Keratinocyte (primary cell): ENCODE data around the gene TMOD3.

Experiments
- CTCF ChIP-seq, 3 experiments: IDR thresholded peaks in 1 of 3; conservative IDR thresholded peaks in 1 of 3; optimal IDR thresholded peaks in 1 of 3; 2 replicates in 2 of 3; 3 replicates in 1 of 3; pipeline versions ENCODE3 to v1.5.1; 2011; ENCODE audit warnings: low read length in 3 of 3, mild to moderate bottlenecking in 3 of 3, moderate library complexity in 2 of 3, control low read depth in 1 of 3, inconsistent platforms in 1 of 3; ENCODE audit not compliant: insufficient read depth in 2 of 3; ENCODE audit errors: extremely low read depth in 1 of 3
- EZH2 ChIP-seq: IDR thresholded peaks from one replicate; pipeline ENCODE4 v1.6.1; 2012; ENCODE audit warnings: inconsistent platforms, mild to moderate bottlenecking, low read length, moderate library complexity

- TF ChIP-seq CTCF (optimal IDR thresholded peaks at IDR 0.05 in 1 of 3, IDR thresholded peaks at IDR 0.05 in 1 of 3, conservative IDR thresholded peaks at IDR 0.05 in 1 of 3; ENCODE audit: extremely low read depth in 1 of 3, insufficient read depth in 2 of 3, low read length in 3 of 3) (no peak), EZH2 (no peak)
Measured at GRCh38 chr15:51935466-51936104, 106.1 kb downstream of the TMOD3 start.
